ENCODE results near the gene SEC24B.
"Not testable (repeated sequence)": the region's sequence is repeated elsewhere in the genome, so short reads cannot be mapped to it uniquely, and the experiment has no call there.

SEC24B gene

GRCh38 chr4:109511414-109511813 lies 77.8 kb downstream of the SEC24B start:
- DNase-seq: no peak

DNA sequence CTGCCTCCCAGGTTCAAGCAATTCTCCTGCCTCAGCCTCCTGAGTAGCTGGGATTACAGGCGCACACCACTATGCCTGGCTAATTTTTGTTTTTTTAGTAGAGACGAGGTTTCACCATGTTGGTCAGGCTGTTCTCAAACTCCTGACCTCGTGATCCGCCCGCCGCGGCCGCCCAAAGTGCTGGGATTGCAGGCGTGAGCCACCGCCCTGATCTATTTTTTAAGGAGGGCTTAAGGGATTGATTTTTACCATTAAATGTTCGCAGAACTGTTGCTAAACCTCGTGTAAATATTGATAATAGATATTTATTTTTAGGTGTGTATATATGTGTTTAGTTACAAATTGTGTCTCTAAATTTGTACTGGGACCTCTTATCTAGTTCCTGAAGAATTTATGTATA lies 79.8 kb downstream of the SEC24B start:
- DNase-seq: not testable (repeated sequence)

DNA sequence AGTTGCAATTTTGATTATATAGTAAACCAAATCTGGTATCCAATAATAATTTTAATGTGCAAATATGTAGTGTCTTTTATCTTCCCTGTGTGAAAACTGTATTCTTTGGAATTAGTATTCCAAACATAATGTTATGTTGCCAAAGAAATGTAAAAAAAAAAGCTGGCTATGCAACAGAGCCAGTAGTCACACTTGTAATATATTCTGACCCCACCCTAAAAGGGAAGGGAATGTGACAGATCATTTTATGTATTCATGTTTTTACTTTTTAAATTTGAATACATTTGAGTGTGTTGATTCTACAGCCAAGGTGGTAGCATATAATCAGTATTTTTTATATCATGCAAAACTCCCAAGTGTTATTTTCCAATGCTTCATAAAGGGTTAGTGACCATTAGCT lies 98.6 kb downstream of the SEC24B start:
- DNase-seq: no peak

DNA sequence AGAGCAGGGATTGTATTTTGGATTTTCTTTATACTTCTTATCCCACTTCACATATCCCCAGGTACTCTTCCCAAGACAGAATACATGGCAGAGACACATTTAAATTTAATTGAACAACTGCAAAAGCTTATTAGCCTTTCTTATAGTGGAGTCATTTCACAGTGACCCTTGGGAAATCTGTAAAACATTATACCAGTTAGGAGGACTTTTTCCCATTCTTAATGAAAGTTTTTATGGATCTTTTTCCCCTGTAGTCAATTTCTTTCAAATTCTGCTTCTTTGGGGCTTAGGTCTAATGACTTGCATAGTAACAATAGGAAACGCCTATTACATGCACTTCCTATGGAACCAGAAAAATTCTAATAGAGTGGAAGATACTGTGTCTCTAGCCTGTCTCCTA lies 111.8 kb downstream of the SEC24B start:
- no peak for DNase-seq

GRCh38 chr4:109547394-109547793 lies 113.8 kb downstream of the SEC24B start:
- no peak for DNase-seq

DNA sequence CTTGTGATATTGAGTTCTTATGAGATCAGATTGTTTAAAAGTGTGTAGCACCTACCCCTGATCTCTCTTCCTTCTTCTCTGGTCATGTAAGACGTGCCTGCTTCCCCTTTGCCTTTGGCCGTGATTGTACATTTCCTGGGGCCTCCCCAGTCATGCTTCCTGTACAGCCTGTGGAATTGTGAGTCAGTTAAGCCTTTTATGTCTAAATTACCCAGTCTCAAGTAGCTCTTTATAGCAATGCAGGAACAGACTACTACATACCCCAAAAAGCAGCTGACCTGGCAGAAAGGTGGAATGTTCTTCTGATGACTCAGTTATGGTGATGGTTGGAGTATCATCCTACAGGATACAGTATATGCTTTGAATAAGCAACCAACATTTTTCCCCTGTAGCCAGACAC lies 115.0 kb downstream of the SEC24B start:
- DNase-seq: no peak

DNA sequence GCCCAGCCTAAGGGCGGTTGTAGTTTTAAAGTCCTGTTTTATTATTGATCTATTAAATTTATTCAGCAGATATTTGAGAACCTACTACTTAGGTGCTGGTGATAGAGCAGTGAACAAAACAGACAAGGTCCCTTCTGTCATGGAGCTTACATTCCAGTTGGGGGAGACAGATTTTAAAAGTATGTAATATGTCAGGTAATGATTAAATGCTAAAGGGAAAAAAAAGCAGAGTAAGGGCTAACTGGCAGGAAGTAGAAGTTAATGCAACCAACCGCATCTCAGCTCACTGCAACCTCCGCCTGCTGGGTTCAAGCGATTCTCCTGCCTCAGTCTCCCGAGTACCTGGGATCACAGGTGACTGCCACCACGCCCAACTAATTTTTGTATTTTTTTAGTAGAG lies 118.6 kb downstream of the SEC24B start:
- no peak for DNase-seq

DNA sequence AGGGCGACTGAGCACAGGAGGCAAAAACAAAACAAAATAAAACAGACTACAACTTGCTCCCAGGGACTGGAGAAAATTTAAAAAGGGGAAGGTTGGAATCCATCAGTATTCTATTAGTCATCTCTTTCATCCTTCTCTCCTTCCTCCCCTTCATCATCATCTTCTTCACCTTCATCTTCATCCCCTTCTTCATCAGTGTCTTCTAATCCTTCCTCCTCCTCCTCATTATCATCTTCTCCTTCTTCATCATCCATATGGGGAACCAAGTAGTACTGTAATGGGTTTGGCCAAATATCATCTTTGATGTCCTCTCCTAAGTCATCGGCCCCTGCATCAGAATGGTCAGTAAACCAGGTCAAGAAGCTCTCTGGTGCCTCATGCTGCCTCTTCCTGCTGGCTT lies 119.5 kb downstream of the SEC24B start:
- no peak for DNase-seq

GRCh38 chr4:109554971-109555370 lies 121.4 kb downstream of the SEC24B start:
- no peak for DNase-seq

DNA sequence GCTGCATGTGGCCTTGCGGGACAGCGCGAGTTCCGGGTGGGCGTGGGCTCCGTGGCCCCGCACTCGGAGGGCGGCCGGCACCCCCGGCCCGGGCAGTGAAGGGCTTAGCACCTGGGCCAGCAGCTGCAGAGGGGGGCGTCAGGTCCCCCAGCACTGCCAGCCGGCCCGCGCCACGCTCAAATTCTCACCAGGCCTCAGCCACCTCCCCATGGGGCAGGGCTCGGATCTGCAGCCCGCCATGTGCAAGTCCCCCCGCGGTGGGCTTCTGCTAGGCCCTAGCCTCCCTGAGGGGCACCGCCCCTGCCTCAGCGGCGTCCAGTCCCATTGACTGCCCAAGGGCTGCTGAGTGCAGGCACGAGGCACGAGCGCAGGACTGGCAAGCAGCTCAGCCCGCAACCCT lies 123.8 kb downstream of the SEC24B start:
- DNase-seq: no peak

DNA sequence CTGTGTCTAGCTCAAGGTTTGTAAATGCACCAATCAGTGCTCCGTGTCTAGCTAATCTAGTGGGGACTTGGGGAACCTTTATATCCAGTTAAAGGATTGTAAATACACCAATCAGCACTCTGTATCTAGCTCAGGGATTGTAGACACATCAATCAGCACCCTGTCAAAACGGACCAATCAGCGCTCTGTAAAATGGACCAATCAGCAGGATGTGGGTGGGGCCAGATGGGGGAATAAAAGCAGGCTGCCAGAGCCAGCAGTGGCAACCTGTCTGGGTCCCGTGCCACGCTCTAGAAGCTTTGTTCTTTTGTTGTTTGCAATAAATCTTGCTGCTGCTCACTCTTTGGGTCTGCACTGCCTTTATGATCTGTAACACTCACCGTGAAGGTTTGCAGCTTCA lies 124.5 kb downstream of the SEC24B start:
- not testable (repeated sequence) for DNase-seq

DNA sequence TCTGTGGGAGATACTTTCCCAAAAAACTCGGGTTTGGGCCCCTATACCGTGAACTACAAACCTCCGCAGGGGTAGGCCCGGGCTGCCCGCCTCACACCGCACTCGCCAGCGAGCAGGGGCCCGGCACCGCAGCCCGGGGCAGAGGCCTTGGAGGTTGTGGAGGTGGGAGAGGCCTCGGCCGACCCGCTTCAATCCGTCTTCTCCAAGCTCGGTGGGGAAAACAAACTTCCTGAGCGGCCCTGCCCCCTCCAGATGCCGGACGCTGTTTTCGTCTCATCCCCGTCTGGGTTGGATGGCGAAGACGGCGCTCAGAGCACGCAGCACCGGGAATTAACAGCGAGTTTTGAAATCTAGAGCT lies 126.0 kb downstream of the SEC24B start:
- no peak for DNase-seq

DNA sequence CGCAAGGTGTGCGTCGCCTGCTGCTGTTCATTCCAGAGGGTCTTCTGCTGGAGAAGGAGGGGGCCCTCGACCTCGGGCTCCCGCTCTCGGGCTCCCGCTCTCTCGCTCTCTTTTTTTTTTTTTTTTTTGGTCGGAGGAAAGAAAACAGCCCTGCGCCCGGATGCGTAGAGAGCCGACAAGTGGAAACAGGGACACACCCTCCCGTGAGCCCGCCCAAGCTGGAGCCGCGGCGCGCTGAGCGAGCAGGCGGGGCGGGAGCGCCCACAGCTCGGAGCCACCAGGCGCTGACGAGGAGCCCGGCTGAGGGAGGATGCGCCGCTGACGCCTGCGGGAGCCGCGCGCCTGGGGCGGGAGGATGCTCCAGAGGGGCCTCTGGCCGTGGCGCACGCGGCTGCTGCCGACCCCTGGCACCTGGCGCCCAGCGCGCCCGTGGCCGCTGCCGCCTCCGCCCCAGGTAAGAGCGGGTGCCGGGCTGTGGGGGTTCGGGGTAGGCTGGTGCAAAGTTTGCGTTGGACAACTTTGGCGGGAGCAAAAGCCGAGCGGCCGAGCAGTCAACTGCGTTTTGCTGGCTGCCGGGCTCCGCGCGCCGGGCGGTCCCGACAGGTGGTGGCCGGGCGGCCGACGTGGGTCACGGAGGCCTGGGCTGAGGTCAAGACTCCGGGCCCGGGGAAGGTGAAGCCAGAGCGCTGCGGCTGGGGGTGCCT lies 126.5 kb downstream of the SEC24B start, which contains the start of gene MCUB:
Gene MCUB, plus strand, starts transcription at position 264 of the 704 bp plus-strand sequence. Its CDS starts 92 bp downstream, at position 356.
- DNase-seq: peak; percentile 81

DNA sequence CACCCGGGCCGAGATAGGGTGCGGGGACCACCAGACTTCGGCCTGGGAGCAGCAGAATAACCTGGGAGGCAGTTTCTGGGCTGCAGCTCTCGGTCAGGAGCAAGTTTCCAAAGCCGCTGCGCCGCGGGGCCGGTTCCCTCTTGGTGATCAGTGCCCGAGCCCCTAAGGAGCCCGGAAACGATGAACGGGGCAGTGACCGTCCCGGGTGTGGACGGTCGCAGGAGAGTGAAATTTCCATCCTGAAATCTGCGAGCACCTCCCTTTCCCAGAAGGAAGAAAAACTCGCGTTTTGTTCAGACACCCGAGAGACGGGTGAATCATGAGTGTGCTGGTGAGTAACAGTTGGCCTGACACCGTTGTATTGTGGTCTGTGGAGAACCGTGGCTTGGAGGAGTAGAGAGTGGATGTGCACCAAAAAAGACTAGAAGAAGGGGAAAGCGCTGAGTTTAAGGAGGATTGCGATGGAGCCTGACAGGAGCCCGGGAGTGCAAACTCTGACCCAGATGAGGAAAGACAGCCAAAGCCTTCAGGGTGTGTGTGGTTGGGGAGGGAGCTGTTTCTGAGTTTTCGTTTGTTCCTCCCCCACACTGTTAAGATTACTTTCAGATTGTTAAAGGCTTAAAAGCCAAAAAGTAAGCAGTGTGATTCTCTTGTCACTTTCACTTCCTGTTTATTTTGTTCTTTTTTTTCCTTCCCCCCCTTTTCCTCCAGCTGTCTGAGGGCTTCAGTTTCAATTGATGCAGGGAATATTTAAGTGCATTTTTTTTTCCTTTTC lies 127.3 kb downstream of the SEC24B start:
- peak; percentile 72 for DNase-seq

DNA sequence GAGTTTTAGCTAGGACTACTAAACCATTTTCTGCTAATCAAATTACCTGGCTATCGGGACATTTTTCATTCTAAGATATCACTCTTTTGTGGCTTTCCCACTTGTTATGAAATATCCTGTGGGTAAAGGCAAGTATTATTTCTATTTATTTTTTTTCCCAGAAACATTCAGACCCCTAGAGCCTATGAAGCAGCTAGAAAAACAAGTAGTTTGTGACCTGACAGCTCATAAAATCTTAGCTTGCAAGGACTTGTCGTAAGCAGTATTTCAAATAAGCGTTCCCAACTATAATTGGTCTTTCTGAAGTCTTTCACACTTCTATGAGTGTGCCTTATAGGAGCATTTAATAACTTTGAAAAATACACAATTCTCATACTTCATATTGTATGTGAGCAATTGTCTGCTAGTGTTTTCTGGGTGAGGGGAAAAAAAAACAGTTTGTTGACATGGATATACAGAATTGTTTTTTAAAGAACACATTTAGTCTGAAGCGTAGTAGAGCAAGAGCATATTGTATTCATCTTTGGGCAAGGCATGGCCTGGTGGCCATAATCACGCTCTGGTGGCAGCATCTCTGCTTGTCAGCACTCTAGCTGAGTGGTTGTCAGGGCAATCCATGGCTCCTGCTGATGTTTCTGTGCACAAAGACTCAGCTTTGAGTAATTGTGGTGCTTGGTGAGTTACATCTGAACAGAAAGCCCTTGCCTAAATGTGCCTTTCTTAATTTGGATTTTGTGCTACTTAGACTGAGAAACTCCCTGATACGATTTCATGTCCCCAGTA lies 129.0 kb downstream of the SEC24B start:
- DNase-seq: no peak

GRCh38 chr4:109571494-109571893 lies 137.9 kb downstream of the SEC24B start:
- no peak for DNase-seq

DNA sequence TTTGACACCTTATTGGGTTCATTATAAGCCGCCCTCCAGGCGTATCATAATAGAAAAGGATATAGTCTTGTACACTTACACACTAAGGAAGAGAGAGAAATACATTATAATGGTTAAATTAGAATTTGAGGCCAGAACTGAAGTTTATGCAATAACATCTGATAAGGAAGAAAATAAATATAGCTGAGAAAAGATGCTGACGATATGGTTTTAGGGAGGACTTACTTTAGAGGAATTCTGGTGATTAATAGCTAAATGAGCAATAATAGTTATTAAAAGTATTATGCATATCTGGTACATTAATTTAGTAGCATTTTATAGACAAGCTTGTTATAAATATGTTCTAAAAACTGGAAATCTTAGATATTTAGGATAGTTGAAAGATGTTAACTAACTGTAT lies 138.5 kb downstream of the SEC24B start:
- no peak for DNase-seq

DNA sequence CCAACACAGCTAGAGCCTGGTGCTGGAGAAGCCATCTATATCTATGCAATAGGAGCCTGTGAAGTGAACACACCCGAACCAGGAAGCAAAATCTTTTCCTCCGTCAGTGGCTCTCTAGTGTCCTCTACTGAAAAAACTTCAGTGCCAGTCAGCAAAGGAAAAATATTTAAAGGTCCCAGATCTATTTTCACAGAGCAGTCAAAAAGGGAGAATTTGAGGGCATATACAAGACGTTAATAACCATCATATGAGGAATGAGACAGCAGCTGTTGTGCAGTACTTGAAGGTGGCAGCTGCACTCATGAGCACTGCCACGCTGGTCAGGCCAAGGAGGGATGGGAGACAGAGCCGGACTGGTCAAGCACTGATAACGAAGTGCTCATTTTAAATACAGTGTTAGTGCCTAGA lies 140.8 kb downstream of the SEC24B start:
- DNase-seq: peak; percentile 9

GRCh38 chr4:109574931-109575804 lies 141.6 kb downstream of the SEC24B start:
- no peak for DNase-seq

DNA sequence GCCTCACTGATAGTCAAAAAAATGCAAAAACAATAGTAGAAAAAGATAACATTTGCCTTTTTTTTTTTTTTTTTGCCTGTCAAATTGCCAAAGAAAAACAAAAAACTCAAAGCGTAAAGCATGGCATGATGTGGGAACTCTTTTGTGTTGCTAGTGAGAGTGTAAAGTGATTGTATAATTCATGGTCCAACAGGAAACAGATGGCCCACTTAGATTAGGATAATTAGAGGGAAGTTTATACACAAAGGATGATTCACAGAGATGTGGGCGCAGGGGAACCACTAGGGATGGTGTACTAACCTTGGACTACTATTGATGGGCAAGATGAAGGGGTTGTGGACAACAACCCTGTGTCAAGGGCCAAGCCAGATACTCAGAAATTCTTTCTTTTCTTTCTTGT lies 142.8 kb downstream of the SEC24B start:
- DNase-seq: no peak

GRCh38 chr4:109578846-109579245 lies 145.2 kb downstream of the SEC24B start:
- DNase-seq: no peak

GRCh38 chr4:109579997-109580396 lies 146.4 kb downstream of the SEC24B start:
- not testable (repeated sequence) for DNase-seq

DNA sequence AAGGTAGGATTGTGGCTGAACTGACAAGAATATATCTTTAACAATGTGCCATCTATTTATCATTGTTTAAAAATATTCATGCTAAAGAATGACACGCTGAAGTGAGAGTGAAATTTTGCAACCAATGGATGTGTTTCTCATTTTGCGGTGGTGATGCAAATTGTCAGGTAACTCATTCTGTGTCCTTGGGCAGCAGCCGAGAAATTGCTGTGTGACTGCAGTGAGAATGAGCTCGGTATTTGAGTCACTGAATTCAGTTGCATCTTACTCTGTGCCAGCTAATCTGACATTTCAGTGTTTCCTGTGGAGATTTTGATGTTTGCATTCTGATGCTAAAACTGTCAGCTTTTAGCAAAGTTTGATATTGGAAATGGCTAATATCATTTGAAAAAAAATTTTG lies 154.6 kb downstream of the SEC24B start:
- no peak for DNase-seq

Data from RPMI8226 (cell line).